Measurements from ENCODE around the gene METTL3.

The METTL3 gene

GRCh38 chr14:21526672-21527317 lies 15.7 kb upstream of the METTL3 start:
- DNase-seq (ENCODE audit: low read depth in 2 of 2), result no peak

DNA sequence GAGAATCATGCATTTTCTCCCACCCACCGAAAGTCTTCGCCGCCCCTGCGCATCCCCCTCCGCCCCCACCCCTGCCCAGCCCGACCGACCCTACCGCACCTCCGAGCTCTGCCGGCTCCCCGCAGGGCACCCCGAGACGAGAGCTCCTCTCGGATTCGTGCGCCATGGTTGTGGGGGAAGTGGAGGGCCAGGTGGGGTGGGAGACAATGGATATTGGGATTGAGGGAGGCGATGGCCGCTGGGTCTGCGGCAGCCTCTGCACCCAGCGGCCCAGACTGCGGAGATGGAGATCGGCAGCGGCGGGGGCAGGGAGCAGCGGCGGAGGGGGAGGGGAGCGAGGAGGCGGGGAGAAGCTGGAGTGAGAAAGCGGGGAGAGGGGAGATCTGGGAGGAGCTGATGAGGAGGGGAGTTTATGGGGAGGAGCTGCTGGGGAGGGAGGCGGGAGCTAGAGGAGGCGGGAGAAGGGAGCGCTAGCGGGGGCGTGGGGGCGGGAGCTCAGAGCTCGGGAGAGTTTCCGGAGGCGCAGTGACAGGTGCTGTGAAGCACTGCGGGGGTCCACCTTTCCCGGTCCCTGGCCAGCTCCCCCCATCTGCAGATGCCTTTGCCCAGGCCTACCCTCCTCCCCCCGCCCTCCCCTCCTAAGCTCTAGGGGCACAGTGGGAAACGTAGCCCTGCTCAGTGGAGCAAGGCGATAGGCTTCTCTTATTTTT lies 15.0 kb upstream of the METTL3 start, which contains the start of gene SALL2:
TSS of gene SALL2 (minus strand) at position 385 of the 710 bp plus-strand sequence. CDS start at position 166, 219 bp downstream.
- DNase-seq (ENCODE audit: low read depth in 2 of 2), result peak; percentile 55 to 66

GRCh38 chr14:21525571-21525961 lies 14.4 kb upstream of the METTL3 start:
- no peak for DNase-seq (ENCODE audit: low read depth in 2 of 2)

DNA sequence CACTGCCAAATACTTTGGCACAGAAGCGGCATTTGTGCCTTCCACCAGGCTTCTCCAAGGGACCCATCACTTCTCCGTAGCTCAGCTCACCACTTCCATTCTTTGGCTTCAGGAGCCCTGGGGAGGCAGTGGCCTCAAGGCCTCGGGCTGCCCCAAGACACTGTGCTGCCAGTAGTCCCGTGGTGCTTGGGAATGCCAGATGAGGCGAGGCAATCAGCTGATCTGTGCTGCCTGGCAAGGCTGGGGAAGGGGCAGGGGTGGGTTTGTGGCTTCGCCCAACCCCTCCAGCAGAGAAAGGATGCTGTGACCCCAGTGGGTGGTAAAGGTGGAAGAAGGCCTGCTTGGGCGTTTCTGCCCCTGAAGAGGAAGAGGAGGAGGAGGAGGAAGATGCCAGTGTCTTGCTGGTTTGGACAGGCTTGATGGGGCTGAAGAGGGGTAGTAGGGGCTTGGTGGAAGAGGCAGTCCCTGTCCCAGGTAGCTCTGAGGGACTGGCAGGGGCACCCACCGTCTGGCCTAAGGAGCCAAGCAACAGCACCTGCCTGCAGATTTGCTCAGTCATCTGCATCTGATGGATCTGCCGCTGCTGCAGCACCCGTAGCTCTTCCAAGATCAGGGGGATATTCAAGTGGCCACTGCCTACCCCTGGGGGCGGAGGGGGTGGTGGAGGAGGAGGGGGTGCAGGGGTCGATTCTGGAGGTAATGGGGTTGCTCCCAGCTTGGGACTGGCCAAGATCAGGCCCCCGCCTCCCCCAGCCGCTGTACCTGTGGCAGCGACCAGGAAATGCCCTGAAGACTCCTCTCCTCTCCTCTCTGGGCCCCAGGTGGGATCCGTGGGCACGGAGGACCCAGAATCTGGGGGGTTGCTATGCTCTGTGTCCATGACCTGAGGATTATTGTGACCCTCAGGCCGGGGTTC lies 13.7 kb upstream of the METTL3 start:
- DNase-seq (ENCODE audit: low read depth in 2 of 2), result no peak

- no peak for DNase-seq (ENCODE audit: low read depth in 2 of 2)
Observed at GRCh38 chr14:21523203-21523602, 12.1 kb upstream of the METTL3 start.

DNA sequence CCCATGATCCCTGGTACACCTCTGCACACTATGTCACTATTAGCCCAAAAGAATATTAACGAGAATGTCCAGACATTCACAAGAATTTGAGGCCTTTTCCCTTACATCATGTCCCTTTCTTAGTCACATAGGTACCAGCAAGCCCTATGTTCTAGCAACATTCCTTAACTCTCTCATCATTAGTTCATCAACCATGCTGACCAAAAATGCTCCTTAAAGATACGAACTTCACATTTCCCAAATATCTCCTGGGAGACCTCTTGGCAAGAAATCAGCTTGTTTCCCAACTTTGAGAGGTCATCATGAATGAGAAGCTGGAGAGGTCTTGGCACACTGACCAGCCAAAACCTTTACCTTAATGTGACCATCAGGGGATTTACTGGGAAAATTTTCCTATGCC lies 10.4 kb upstream of the METTL3 start:
- DNase-seq (ENCODE audit: low read depth in 2 of 2), result no peak

DNA sequence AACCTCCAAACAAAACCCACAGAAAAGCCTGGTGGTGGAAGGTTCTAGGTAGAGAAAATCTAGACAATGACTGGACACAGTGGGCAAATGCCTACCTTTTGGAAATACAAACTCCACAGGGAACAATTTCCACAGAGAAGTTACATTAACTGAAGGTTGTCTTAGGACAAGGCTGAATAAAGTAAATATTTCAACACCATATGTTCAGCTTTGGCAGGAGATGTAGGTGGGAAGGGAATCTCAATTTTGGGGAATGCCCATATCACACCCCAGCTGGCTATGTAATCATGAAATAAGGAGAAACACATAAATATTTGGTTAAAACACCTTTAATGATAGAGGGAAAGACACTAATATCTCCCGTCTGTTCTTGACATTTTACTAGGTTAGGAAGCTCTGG lies 9.6 kb upstream of the METTL3 start:
- no peak for DNase-seq (ENCODE audit: low read depth in 2 of 2)

GRCh38 chr14:21518725-21519124 lies 7.6 kb upstream of the METTL3 start:
- DNase-seq (ENCODE audit: low read depth in 2 of 2), result no peak

DNA sequence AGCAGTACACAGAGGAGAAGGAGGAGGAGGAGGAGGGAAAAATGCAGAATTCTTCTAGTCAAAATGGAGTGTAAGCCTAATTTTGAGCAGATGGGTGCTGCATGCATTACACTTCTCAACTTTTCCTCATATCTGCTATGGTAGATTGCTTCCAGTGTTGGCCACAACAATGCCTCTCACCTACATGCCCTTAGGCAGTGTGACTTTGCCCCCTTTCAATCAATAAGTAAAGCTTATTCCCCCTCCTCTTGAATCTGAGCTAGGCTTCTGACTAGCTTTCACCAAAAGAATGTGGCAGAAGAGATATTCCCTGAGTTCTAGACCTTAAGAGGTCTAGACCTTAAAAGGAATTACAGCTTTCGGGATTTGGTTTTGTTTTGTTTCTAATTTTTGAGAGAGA lies 3.2 kb upstream of the METTL3 start:
- DNase-seq (ENCODE audit: low read depth in 2 of 2), result no peak

DNA sequence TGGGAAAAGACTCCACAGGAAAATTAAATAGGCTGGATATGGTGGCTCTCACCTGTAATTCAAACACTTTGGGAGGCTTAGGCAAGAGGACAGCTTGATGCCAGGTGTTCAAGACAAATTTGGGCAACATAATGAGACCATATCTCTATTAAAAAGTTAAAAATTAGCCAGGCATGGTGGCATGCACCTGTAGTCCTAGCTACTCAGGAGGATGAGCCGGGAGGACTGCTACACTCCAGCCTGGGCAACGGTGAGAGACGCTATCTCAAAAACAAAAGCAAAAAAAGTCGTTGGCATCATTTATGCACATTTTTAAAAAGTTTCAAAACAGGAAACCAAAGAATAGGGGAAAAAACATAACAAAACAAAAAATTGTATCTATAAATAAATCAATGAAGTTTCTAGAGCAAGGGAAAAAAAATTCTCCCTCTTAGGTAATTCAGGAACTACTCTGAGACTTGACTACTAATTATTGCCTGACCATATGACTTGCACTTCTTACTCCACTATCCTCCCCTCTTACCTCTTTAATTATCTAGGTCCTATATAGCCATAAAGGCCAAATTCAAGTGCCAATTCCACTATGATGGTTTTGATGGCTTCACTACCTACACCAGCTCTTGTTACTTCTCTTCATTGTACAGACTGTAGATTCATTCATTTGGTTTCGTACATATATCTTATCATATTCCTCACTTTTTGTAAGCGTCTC lies 1.6 kb downstream of the METTL3 start:
- no peak for DNase-seq (ENCODE audit: low read depth in 2 of 2)

- DNase-seq (ENCODE audit: low read depth in 2 of 2), result no peak
Observed at GRCh38 chr14:21506557-21506956, 4.6 kb downstream of the METTL3 start.

DNA sequence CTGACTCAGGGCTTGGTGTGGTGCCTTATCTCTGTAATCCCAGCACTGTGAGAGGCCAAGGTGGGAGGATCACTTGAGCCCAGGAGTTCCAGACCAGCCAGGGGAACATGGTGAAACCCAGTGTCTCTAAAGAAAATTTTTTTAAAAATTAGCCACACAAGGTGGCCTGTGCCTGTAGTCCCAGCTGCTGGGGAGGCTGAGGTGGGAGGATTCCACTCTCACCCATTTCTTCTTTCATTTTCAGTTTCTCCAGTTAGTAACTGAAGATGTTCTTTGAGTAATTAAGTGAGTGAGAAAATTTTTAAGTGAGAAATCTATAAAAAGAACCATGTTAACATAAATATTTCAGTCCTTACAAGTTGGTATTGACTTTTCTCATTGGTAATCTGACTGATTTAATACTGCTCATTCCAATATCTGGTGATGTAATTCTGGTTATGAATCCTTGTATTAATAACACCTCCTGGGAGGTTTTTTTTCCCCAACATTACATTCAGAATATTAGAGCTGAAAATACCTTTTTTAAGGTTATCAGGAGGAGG lies 6.1 kb downstream of the METTL3 start:
- DNase-seq (ENCODE audit: low read depth in 2 of 2), result no peak

- no peak for DNase-seq (ENCODE audit: low read depth in 2 of 2)
Observed at GRCh38 chr14:21503376-21503775, 7.8 kb downstream of the METTL3 start.

- DNase-seq (ENCODE audit: low read depth in 2 of 2), result no peak
Observed at GRCh38 chr14:21501568-21501967, 9.6 kb downstream of the METTL3 start.

DNA sequence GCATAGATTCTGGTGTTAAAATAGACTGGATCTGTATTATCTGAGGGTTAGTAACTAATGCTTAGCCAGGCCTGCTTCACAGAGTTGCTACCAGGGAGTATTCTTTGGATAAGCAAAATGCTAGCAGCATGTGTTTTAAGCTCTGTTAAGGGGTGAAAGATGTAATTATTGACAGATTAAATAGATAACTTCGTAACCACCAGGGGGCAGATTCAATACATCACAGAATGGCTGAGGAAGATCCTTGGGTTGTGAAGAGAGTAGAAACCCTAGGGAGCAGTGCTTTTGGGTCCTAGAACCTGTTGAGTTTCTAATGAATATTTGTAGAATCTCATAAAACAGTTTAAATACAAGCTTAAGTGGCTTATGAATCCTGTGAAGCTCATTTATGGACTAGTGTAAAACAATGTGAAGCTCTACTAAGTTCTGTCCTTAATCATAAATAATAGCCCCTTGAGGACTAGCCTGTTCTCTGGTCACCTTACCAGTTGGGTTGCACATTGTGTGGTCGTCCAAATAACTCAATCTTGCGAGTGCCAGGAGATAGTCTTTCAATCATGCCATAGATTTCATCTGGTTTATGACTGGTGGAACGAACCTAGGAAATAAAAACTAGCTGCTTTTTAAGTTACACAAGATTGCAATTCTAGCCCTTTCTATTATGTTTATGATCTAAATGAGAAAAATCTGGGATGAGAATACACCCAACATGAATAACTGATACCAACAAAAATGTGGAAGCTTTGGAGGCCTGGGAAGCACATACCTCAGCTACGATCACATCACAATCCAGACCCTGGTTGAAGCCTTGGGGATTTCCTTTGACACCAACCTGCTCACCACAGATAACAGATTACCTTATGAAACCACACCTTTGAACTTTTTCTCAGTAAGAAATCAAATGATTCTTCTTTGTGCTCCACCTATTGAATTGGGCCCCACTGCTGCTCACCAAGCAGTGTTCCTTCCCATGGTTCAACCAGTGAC lies 12.3 kb downstream of the METTL3 start:
- DNase-seq (ENCODE audit: low read depth in 2 of 2), result no peak

- DNase-seq (ENCODE audit: low read depth in 2 of 2), result no peak
Observed at GRCh38 chr14:21496453-21496852, 14.7 kb downstream of the METTL3 start.

GRCh38 chr14:21494902-21495762 lies 16.0 kb downstream of the METTL3 start:
- DNase-seq (ENCODE audit: low read depth in 2 of 2), result no peak

GRCh38 chr14:21486640-21487087 lies 24.5 kb downstream of the METTL3 start:
- DNase-seq (ENCODE audit: low read depth in 2 of 2), result no peak
